Activated CD8-positive, alpha-beta memory T cell treated with anti-CD3 and anti-CD28 coated beads for 4 hours (primary cell): ENCODE data around the gene HMCN1.
"Not testable (repeated sequence)": the region's sequence is repeated elsewhere in the genome, so short reads cannot be mapped to it uniquely, and the experiment has no call there.

Experiments
- DNase-seq, 2 donors: peaks; one replicate each; pipeline ENCODE4 v3.0.0-alpha.2; 2020; ENCODE audit warnings: low read depth in 2 of 2

Gene HMCN1

GRCh38 chr1:186202776-186203175 lies 468.6 kb downstream of the HMCN1 start:
- DNase-seq = no peak

DNA sequence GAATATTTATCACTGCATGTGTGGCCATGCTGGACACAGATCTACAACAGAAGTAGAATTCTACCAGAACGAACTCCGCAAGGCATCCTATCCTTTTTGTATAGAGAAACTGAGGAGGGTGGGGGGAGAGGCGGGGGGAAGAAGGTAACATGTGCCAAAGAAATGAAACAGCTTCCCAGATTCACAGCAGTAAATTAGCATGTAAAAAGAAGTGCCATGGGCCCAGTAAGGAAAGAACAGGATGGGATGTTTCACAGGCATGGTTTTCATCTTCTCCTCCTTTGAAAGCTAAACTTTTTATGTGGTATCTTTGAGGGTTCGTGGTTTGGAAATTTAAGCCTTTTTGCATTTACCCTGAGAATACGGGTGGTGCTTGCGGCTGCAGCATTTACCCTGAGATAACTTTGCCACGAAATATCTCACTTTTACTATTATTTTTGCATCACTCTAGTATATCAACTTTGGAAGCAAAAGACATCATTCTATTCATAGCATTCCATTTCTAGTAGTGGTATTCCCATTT lies 471.9 kb downstream of the HMCN1 start:
- DNase-seq = no peak

GRCh38 chr1:186207391-186208085 lies 473.3 kb downstream of the HMCN1 start:
- DNase-seq = no peak

DNA sequence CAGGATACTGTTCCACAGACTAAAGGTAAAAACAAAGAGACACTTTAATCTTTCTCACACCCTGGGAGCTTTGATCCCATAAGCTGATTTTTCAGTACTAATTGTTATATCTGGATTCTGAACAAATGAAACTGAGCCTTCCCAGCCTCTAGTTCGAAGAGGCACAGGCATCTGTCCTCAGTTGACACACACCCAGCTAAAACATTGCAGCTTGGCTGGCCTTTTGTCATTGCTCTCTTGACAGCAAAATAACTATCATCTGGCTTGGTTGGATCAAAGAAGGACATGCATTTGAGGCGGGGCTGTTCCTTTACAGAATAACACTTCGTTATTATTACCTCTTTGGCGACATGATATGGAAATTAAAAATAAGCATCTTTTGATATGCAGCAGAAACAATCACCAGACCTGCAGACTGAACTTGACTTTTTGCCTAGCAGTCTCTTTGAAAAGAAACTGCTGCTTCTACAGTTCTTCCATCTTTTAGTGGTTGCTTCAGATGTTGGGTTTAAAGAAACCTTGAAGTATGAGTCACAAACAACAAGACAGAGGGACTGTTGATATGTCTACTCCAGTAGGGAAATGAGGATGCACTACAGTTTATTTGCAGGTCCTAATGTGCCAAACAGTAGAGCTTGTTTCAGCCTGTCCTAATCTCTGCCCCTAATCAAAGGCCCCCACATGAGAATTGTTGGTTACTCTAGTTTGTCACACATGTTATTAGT lies 474.4 kb downstream of the HMCN1 start:
- DNase-seq = no peak

- no peak for DNase-seq
Measured at GRCh38 chr1:186210258-186210657, 476.1 kb downstream of the HMCN1 start.

- not testable (repeated sequence) for DNase-seq
Measured at GRCh38 chr1:186211583-186211982, 477.4 kb downstream of the HMCN1 start.

DNA sequence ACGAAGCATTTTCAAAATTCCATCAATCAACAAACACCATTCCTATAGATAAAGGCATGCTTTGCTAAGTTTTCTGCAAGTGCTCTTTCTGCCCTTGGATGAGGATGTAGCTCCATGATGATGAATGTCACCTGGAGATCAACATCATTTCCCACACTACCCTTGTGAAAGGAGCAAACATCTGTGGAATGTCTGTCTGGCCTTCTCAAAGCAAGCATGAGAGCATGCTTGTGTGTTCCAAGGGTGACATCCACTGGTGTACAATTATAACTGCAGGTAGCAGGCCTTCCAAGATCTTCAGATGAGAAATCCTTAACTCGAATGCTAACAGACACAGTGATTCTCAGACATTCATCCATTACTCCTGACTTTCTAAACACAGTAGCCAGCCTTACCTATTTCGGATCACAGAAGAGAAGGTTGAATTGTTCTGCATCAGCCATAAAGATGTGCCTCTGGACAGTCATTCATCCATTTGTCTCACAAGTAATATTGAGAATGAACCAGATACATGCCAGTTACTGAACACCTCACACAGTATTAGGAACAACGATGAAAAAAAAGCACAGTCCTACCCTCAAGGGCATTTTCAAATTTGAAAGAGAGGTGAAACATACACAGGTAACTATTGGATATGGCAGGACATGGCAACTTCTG lies 478.5 kb downstream of the HMCN1 start:
- no peak for DNase-seq

DNA sequence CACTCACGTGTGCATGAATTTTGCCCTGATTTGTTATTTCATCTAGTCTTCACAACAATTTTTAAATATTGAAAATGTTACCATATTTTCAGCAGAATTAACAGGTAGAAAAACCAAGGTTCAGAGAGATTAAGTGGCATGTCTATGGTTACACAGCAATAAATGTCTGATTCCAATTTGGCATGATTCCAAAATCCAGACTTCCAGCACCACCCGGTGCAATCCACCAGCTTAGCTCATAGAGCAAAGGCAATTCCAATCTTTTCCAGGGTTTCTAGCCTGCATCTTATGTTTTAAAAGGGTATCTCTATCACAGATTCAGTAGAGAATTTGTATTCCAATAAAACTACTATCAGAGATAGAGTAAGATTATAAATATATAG lies 479.0 kb downstream of the HMCN1 start:
- no peak for DNase-seq

- DNase-seq = no peak
Measured at GRCh38 chr1:186214791-186215190, 480.6 kb downstream of the HMCN1 start.

DNA sequence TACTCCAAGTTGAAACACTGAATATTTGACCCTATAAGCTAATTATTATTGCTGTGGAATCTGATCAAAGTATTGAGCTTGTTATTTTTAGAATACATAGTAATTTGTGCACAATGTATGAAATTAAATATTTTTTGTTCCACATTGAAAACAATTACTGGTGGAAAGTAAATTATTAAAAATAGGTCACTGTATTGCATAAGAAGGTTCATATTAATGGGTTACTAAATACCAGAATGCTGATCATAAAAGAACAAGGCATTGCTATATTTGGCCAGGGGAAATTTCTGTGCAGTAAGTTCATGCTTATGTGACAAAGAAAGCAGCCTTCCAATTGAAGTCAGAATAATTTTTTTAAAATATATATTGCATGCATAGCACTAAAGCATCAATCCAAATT lies 481.4 kb downstream of the HMCN1 start:
- no peak for DNase-seq

- DNase-seq = no peak
Measured at GRCh38 chr1:186218654-186219352, 484.6 kb downstream of the HMCN1 start.

DNA sequence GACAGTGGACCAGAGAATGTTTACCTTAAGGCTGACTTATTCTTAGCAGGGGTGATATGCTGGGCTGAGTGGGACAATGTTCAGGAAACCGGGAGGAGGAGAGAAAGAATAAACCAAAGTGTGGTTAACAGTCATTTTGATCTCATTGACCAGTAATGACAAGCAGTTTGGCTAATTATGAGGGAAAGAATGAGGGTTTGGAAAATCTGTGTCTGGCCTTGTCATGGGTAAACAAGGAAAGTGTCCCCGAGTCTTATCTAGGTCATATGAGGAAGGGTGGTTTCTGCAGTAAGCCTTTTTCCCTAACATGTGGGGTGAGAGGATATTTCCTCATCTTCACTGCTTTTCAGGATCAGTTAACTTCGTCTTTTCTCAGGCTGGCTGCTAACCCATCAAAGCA lies 485.9 kb downstream of the HMCN1 start:
- DNase-seq = no peak

- DNase-seq = no peak
Measured at GRCh38 chr1:186220911-186221310, 486.7 kb downstream of the HMCN1 start.

GRCh38 chr1:186225096-186225495 lies 490.9 kb downstream of the HMCN1 start:
- no peak for DNase-seq

DNA sequence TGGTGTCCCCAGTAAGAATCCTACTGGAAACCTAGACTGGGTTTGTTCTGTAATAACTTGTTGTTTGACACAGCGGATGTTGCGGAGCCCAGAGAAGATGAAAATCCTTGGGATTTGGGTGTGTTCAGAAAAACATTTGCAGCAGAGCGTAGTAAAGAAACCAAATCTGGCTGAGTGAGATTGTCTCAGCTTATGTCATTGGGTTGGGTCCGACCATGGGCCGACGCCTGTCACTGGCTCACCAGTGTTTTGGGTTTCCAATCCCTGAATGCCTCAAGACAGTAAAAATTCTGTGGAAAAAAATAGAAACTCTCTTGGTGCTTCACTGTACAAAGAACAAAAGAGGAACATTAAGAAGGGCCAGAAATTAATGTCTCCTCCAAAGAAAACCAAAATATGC lies 494.6 kb downstream of the HMCN1 start:
- no peak for DNase-seq

DNA sequence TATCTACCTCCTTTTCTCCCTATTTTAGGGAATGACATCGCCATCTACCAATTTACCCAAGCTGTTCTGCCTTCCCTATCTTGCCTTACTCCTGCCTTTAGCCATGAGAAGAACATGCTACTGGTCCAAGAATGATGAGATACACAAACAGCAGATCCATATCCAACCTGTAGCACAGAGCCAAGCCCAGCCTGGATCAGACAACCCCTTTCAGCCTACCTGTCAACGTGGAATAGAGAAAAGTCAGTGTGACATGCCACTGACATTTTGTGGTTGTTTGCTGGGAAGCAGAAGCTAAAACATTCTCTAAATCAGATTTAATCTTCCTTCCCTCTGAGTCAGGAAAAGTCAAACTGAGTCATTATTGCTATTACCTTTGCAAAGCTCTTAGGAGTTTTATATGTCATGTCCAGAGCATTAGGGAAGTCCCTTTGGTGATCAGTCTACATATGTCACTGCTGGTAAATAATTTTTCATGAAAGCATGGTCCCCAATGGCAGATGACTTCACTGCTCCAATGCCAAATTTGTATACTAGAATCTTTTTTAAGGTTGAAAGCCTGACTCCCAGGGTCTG lies 497.8 kb downstream of the HMCN1 start:
- DNase-seq = no peak

- DNase-seq = no peak
Measured at GRCh38 chr1:186234976-186235686, 500.9 kb downstream of the HMCN1 start.

DNA sequence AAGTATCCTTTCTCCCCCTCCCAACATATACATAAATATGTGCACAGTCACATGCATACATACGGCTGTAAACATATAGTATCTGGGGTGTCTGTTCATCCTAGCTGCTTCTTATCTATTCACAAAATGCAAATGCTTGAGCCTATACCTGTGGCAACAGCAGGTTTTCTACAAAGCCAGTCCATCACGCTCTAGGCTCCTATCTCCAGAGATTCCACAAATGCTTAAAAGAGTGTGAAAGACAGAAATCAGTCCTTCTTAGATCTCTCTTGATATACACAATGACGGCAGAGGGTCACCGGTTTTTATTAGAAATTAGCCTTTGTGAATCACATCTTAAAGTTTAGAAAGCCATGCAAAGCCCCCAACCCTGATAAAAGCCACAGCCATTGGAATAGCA lies 501.5 kb downstream of the HMCN1 start:
- no peak for DNase-seq

GRCh38 chr1:186236921-186237320 lies 502.7 kb downstream of the HMCN1 start:
- no peak for DNase-seq

DNA sequence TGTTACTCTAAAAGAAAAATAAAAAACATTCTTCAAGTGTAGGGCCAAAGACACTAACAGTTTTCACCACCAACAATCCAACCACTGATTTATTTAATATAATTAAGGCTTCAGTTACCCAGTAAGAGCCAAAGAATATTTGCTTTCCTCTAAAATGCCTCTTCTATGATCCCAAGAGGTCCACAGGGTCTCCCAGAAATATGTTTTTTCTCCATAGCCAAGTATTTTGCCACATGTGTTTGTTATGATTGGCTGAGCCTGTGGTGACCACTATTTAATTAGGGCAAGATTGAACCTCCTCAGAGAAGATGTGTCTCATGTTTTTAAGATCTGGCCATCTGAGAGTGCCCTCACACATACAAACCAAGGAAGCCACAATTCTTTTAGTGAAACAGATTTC lies 505.0 kb downstream of the HMCN1 start:
- DNase-seq = no peak

- DNase-seq = no peak
Measured at GRCh38 chr1:186240436-186240835, 506.2 kb downstream of the HMCN1 start.
